Measurements from ENCODE around the gene ARHGAP27.
A peak's percentile ranks its signal among the peaks of the same experiment; 100 is the strongest.

The ARHGAP27 gene

GRCh38 chr17:45384047-45384788 lies 48.5 kb downstream of the ARHGAP27 start:
- no peak for DNase-seq

GRCh38 chr17:45383003-45383402 lies 49.7 kb downstream of the ARHGAP27 start:
- DNase-seq: no peak

GRCh38 chr17:45382226-45382625 lies 50.4 kb downstream of the ARHGAP27 start:
- DNase-seq: no peak

GRCh38 chr17:45380991-45381390 lies 51.7 kb downstream of the ARHGAP27 start:
- no peak for DNase-seq

GRCh38 chr17:45380046-45380765 lies 52.5 kb downstream of the ARHGAP27 start:
- peak in 1 of 2 donors; percentile 25 for DNase-seq

- DNase-seq: no peak
Measured at GRCh38 chr17:45377401-45377800, 55.3 kb downstream of the ARHGAP27 start.

GRCh38 chr17:45376171-45377005 lies 56.3 kb downstream of the ARHGAP27 start:
- no peak for DNase-seq

GRCh38 chr17:45374501-45374900 lies 58.2 kb downstream of the ARHGAP27 start:
- no peak for DNase-seq

- no peak for DNase-seq
Measured at GRCh38 chr17:45372325-45372869, 60.3 kb downstream of the ARHGAP27 start.

GRCh38 chr17:45371414-45372324 lies 61.0 kb downstream of the ARHGAP27 start:
- peak; percentile 56 to 77 for DNase-seq

GRCh38 chr17:45370949-45371413 lies 61.7 kb downstream of the ARHGAP27 start:
- peak; percentile 42 to 43 for DNase-seq

GRCh38 chr17:45369421-45369820 lies 63.2 kb downstream of the ARHGAP27 start:
- no peak for DNase-seq

- no peak for DNase-seq
Measured at GRCh38 chr17:45368651-45369050, 64.0 kb downstream of the ARHGAP27 start.

GRCh38 chr17:45367216-45367615 lies 65.5 kb downstream of the ARHGAP27 start:
- DNase-seq: no peak

GRCh38 chr17:45366691-45367090 lies 66.0 kb downstream of the ARHGAP27 start:
- no peak for DNase-seq

GRCh38 chr17:45366049-45366448 lies 66.6 kb downstream of the ARHGAP27 start:
- no peak for DNase-seq

- peak in 1 of 2 donors; percentile 27 for DNase-seq
Measured at GRCh38 chr17:45364531-45365390, 67.9 kb downstream of the ARHGAP27 start.

- DNase-seq: no peak
Measured at GRCh38 chr17:45363498-45363897, 69.2 kb downstream of the ARHGAP27 start.

GRCh38 chr17:45361976-45362375 lies 70.7 kb downstream of the ARHGAP27 start:
- DNase-seq: no peak

- DNase-seq: no peak
Measured at GRCh38 chr17:45361451-45361850, 71.2 kb downstream of the ARHGAP27 start.
